GM20000 (cell line): Measurements from ENCODE around the gene TRAIP.
"Not testable (repeated sequence)": the region's sequence is repeated elsewhere in the genome, so short reads cannot be mapped to it uniquely, and the experiment has no call there.

Experiments used
- DNase-seq: peaks from one replicate; pipeline ENCODE4 v3.0.0; 2012; ENCODE audit warnings: low spot score
- TF ChIP-seq, protein P1 (sequence below): IDR thresholded peaks from 2 replicates; pipeline ENCODE4 v1.5.1; 2012; ENCODE audit warnings: mild to moderate bottlenecking, control low read depth; ENCODE audit errors: extremely low read depth, missing control alignments

The TRAIP gene

DNA sequence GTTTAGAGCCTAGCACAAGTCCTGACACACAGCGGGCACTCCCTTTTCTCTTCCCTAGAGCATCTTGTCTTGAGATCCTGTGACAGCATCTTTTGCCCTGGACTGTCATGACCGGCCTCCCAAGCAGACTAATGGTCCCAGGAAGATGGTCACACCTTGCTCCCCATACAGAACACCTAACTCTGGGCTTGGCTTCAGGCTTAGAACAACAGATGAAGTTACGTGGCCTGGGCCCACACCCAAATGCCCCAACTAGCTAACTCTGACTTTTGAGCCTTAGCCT, 69.2 kb downstream of the TRAIP start:
- TF ChIP-seq, protein P1, sequence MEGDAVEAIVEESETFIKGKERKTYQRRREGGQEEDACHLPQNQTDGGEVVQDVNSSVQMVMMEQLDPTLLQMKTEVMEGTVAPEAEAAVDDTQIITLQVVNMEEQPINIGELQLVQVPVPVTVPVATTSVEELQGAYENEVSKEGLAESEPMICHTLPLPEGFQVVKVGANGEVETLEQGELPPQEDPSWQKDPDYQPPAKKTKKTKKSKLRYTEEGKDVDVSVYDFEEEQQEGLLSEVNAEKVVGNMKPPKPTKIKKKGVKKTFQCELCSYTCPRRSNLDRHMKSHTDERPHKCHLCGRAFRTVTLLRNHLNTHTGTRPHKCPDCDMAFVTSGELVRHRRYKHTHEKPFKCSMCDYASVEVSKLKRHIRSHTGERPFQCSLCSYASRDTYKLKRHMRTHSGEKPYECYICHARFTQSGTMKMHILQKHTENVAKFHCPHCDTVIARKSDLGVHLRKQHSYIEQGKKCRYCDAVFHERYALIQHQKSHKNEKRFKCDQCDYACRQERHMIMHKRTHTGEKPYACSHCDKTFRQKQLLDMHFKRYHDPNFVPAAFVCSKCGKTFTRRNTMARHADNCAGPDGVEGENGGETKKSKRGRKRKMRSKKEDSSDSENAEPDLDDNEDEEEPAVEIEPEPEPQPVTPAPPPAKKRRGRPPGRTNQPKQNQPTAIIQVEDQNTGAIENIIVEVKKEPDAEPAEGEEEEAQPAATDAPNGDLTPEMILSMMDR: no peak
- peak; percentile 11 for DNase-seq

DNA sequence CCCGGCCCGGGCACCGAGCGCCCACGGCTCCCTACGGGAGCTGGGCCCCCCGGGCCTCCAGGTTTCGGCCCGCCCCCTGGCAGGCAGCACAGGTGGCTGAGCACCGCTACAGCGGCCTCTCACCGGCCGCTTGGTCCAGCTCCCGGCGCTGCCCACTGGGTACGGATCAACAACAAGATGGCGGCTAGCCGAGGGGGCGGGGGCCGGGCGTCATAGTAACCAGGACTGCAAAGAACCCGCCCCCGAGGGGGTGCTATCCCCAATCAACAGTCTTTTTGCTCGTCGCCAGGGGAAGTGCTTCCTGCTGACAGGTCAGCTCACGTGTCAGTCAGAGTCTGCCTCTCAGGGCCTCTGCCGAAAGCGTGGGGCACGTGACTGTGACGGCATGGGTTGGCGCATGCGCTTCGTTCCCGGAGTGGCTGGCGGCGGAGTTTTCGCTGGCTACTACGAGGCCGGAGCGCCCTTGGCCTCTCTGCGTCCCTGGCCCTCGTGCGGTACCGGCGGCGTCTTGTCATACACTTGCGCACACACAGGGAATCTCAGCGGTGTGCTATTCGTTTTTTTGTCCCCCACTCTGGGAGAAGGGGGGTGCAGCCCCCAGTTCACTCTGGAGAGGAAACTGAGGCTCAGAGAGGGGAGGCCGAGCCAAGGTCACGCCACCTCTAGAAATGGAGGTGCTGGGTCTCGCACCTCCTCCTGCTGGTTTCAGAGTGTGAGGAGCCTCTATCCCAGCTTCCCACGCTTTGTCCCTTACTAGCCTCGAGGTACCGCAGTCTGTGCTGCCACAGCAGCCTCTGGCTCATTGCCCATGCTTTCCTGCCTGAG, 69.8 kb downstream of the TRAIP start, which contains the start of gene IP6K1:
TSS of gene IP6K1 (minus strand) at position 186 of the 825 bp plus-strand sequence. CDS start 38,502 bp downstream, outside the sequence.
- TF ChIP-seq, protein P1: no peak
- DNase-seq: peak; percentile 100

DNA sequence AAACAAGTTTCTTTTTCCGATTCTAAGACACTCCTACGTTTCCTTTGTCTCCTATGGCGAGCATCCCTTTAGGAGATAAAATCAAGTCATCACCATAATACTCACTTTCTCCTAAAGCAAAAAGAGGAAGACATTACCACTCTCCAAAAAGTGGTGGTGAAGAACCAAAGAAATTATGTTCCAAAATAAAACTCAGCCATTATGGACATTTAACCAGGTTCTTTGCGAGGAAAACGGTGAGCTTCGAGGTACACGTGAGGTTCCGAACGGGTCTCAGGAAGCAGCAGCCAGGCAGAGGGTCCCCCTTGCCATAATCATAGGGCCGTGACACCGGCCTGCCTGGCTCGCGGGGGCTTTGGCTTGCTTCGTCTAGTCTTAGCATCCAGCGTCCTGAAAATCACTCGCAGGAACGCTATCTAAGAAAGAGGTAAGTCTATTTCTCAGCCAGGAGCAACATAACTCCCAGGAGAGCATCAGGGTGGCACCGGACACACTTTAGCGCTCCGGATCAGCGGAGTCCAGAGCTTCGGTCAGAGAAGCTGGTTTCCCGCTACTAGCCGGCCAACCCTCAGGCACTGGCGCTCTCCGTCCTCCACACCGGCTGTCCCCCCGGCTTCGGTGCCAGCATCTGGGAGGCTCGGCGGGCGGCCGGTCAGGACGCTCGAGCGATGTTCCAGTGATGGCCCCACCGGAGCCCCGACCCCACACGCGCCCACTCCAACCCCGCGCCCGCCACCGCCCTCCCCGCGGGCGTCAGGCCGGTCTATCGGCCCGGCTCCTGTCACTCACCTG, 70.6 kb downstream of the TRAIP start:
- DNase-seq: peak; percentile 53
- TF ChIP-seq, protein P1: no peak

DNA sequence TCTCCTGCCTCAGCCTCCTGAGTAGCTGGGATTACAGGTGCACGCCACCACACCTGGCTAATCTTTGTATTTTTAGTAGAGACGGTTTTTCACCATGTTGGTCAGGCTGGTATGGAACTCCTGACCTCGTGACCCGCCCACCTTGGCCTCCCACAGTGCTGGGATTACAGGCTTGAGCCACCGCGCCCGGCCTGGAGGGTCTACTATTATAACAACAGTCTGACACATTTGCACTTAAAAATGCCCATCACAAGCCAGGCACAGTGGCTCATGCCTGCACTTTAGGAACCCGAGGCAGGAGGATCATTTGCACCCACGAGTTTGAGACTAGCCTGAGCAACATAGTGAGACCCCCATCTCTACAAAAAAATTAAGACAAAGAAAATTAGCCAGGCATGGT, 74.1 kb downstream of the TRAIP start:
- not testable (repeated sequence) for DNase-seq

DNA sequence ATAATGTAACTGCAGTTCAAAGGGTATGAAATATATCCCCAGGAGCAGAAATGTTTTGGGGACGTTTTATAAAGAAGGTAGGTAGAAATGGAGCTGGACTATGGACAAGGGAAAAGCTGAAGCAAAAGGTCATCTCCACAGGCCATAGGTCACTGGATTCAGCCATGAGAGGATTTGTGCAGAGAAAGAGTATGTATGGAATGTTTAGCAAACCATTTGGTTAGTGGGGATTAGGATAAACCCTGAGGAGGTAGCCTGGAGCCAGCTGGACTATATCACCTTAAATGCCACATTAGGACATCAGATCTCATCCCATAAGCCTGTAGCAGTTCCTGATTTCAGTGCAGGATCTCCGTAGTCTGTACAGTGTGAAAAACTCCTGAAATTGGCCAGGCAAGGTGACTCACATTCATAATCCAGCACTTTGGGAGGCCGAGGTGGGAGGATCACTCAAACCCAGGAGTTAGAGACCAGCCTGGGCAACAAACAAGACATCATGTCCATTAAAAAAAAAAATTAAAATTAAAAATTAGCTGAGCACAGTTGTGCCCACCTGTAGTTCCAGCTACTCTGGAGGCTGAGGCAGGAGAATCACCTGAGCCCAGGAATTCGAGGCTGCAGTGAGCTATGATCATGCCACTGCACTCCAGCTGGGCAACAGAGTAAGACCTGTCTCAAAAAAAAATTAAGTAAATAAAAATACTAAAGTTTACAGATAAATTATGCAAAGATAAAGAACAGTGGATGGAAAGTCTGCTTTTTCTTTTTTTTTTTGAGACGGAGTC, 74.8 kb downstream of the TRAIP start:
- no peak for DNase-seq
- TF ChIP-seq, protein P1: no peak

DNA sequence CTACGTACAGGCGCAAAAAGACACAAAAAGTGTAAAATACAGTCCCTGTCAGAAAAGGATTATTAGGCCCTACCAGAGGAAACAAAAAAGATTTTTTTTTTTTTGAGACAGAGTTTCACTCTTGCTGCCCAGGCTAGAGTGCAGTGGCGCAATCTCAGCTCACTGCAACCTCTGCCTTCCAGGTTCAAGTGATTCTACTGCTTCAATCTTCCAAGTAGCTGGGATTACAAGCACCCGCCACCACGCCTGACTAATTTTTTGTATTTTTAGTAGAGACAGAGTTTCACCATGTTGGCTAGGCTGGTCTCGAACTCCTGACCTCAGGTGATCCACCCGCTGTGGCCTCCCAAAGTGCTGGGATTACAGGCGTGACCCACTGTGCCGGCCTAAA, 75.4 kb downstream of the TRAIP start:
- not testable (repeated sequence) for DNase-seq

DNA sequence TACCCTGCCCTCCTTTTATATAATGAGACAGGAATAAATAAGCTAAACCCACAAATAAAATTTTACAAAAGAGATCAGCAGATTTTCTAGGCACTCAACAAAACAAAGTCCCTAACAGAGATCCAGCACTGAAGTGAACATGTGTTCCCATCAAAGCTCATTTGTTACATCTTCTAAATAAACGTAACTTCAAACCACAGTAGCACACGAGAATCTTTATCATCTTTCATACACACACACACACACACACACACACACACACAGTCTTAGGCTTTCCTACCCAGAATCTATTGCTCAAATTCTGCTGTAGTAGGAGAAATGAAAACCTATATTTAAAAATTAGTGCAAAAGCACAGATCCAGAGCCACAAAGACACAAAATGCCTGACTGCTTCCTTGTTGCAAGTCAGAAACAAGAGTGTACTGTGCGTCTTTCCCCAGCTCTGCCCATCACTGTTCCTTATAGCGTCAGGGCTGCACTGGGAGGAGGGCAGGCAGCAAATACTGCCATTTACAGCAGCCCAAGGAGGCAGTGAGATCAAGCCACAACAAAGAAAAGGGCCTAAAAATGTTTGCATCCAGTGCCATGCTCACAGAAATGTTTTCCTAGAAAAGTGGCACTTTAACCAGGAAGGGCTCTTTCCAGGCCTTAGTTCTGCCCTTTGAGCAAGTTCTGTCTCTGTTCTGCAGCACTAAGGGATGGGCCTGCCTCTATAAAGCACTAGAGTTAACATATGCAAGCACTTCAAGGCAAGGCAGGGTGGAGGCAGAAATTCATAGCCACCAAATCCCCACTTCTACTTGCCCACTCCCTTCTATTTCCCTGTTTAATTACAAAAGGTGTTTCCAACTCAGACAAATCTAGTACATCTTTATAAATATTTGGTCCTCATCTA, 76.0 kb downstream of the TRAIP start:
- DNase-seq: no peak
- TF ChIP-seq, protein P1: no peak
